ENCODE results near the gene CPXM2.

- TF ChIP-seq POLR2AphosphoS5 (IDR thresholded peaks at IDR 0.05; ENCODE audit: low read depth, low read length) (no peak), POLR2A (IDR thresholded peaks at IDR 0.05; ENCODE audit: low read depth, low read length) (no peak), TAF1 (IDR thresholded peaks at IDR 0.05; ENCODE audit: low read depth, low read length) (no peak), SPI1 (IDR thresholded peaks at IDR 0.05; ENCODE audit: low read depth, low read length) (no peak), PAX5 (IDR thresholded peaks at IDR 0.05; ENCODE audit: insufficient read depth, low read length, severe bottlenecking) (no peak)
Observed at GRCh38 chr10:123847686-123848432, 43.7 kb downstream of the CPXM2 start.
